Hematopoietic multipotent progenitor cell treated with erythropoietin and hydrocortisone succinate and interleukin-3 and kit ligand, for 17 days (in vitro differentiated cells): ENCODE results near the gene CORO1C.

Experiments
- DNase-seq: peaks from one replicate; pipeline ENCODE4 v3.0.0-alpha.2; 2015; ENCODE audit warnings: low spot score

The CORO1C gene

DNA sequence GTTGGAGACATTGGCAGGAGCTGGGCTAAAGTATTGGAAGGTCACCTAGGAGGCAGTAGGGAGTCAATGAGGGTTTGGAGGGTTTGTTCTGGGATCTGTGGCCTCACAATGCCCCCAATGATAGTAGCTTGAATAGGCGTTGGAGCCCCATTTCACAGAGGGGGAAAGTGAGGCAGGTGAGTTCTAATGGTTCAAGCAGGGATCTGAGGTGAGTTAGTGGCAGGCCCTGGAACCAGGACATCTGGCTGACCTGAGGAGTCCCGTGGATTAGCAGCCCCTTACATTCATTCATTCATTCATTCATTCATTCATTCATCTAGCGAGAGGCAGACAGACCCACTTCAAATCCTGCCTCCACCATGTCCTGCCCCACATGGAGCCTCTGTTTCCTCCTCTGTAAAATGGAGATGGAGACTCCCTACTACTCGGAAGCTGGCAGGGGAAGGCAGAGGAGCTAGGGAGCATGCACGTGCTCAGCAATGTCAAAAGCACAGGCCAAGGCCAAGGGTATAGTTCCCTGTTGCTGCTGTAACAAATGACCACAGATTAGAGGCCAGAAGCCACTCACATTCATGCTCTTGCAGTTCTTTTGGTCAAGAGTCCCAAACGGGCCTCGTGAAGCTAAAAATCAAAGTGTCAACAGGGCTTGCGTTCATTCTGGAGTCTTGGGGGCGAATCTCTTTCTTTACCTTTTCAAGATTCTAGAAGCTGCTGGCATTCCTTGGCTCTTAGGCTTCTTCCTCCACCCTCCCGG is 131.2 kb downstream of the CORO1C start:
- no peak for DNase-seq

GRCh38 chr12:108599541-108599940 is 131.8 kb downstream of the CORO1C start:
- DNase-seq = no peak

DNA sequence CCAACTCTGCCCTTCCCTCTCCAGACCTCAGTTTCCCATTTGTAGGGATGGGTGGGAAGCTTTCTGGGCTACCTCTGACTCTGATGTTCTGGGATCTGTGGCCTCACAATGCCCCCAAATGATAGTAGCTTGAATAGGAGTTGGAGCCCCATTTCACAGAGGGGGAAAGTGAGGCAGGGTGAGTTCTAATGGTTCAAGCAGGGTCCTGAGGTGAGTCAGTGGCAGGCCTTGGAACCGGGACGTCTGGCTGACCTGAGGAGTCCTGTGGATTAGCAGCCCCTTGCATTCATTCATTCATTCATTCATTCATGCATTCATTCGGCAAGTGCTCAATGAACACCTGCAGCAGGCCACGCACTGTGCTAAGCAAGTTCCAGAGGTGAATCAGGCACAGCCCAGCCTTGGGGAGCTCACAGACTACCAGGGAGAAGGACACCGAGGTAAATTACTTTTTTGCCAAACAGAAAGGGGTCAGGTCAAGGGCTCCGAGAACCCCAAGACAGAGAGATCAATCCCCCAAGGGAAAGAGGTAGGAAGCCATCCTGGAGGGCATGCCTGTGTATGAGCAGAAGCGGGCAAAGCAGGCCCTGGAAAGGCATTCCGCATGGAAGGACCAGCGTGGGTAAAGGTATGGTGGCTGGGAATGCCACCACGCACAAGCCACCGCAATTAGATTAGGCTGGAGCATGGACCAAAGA is 132.6 kb downstream of the CORO1C start:
- DNase-seq = no peak

DNA sequence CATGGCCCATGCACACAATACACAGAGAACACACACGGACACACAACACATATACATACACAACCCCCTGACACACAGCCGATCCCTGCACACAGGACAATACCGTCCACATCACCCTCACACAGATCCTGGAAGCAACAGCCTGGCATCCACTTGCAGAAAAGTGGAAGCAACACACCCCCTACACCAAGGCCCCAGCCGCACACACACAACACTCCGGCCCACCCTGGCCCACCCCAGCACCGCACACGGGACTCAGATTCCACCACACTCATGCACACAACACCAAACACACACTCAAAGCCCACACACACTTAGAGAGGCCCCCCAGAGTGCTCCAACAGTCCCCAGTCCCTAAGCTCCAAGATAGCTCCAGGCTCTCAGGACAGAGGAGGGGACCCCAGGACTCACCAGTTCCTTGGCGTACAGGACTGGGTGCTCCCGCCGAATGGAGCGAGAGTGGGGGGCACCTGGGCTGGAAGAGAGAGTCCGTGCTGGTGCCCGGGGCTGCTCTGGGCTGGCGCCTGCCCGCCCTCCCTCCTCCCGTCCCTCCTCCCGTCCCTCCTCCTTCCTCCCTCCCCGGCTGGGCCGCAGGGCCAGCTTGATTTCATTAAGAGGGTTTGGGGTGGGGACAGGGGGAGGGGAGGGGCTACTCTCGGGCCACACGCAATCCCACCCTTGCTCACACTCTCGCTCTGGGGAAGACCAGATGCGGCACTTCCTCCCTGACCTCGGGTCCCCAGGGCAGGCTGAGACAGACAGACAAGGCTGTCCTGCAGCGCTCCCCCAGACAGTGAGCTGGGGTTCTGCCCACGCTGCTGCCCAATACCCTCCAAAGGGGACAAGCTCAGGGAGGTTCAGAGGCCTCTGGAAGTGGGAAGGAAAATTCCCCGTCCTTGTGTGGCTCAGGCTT is 133.5 kb downstream of the CORO1C start, which contains the start of gene TMEM119:
Gene TMEM119, minus strand, starts transcription at position 526 of the 913 bp plus-strand sequence. CDS start 5,701 bp downstream, outside the sequence.
- no peak for DNase-seq

GRCh38 chr12:108596854-108597558 is 134.3 kb downstream of the CORO1C start:
- DNase-seq = no peak

- no peak for DNase-seq
These were observed 135.3 kb downstream of the CORO1C start for GRCh38 chr12:108595711-108596647.
